Kidney (tissue), 22 donors: Measurements from ENCODE around the gene RETSAT. TPM values are rescaled to one million over a fixed set of nuclear protein-coding genes. Genes with fewer than 3 reads are reported as not detected.

Experiments
- DNase-seq, 5 donors: peaks; one replicate each; pipeline ENCODE4 v3.0.0-alpha.2; 2013 to 2020
- FAIRE-seq: peaks from 2 replicates; lab custom pipeline; 2012; peaks lifted over from hg19 to GRCh38; lab: Jason Lieb, UNC
- H3K27ac ChIP-seq, 2 donors: one replicate each; pipeline ENCODE4 v1.7.0; 2013; ENCODE audit warnings: low read depth in 2 of 2, low read length in 2 of 2, inconsistent platforms in 1 of 2
- H3K27me3 ChIP-seq: one replicate; pipeline ENCODE4 v1.7.1; 2013; ENCODE audit warnings: low read length, inconsistent platforms; ENCODE audit not compliant: control insufficient read depth, insufficient read depth
- H3K36me3 ChIP-seq, 3 donors: one replicate each; pipeline versions ENCODE4 v1.7.0 to v1.7.1; 2013; ENCODE audit warnings: low read length in 3 of 3, control low read depth in 1 of 3, inconsistent platforms in 1 of 3; ENCODE audit not compliant: insufficient read depth in 3 of 3, control insufficient read depth in 2 of 3
- H3K4me1 ChIP-seq, 3 donors: one replicate each; pipeline versions ENCODE4 v1.7.0 to v1.7.1; 2013; ENCODE audit warnings: low read length in 3 of 3, inconsistent platforms in 1 of 3, low read depth in 1 of 3; ENCODE audit not compliant: control insufficient read depth in 2 of 3, insufficient read depth in 2 of 3
- H3K4me3 ChIP-seq, 3 donors: one replicate each; pipeline versions ENCODE4 v1.7.0 to v1.8.1; 2013; ENCODE audit warnings: low read length in 3 of 3, control low read depth in 1 of 3, inconsistent platforms in 1 of 3
- H3K9ac ChIP-seq, 3 donors: one replicate each; pipeline versions ENCODE4 v1.7.0 to v1.7.1; 2013; ENCODE audit warnings: low read length in 3 of 3, control low read depth in 1 of 3, inconsistent platforms in 1 of 3
- H3K9me3 ChIP-seq, 3 donors: one replicate each; pipeline versions ENCODE4 v1.7.0 to v1.7.1; 2013; ENCODE audit warnings: low read length in 3 of 3, control low read depth in 1 of 3, inconsistent platforms in 1 of 3; ENCODE audit not compliant: control insufficient read depth in 2 of 3, insufficient read depth in 1 of 3
- CTCF ChIP-seq: IDR thresholded peaks from 3 replicates; pipeline ENCODE4 v1.5.1; 2012; ENCODE audit warnings: mild to moderate bottlenecking, moderate library complexity, borderline replicate concordance; ENCODE audit not compliant: insufficient read depth; ENCODE audit errors: extremely low read depth
- intact Hi-C: fragments of 100-400 bp; cut with DNase I; formaldehyde crosslinking; loops from one replicate; pipeline ENCODE4 v1.11.1; 2022
- long read RNA-seq, 10 donors: library from polyadenylated mRNA in 1 of 10; unstranded in 1 of 10; transcript quantifications; one replicate each; pipeline ENCODE4 v2.0.0 and lab custom pipeline, GENCODE V29; 2021 to 2026
- polyA plus RNA-seq: library from polyadenylated mRNA; stranded (reverse); fragments of 350-450 nt; fragmentation: Illumina TruSeq; extraction: RNeasy Lipid Tissue Mini Kit (QIAGEN cat#74804); gene quantifications from one replicate; pipeline ENCODE4 v1.2.3, GENCODE V29; 2014; ENCODE audit warnings: low read depth, low replicate concordance; ENCODE audit not compliant: insufficient read depth
- total RNA-seq: library from RNA; stranded (reverse); fragmentation: NEBNext Ultra II Directional; extraction: Animal tissue kit (Norgen Biotek cat#: 25700); gene quantifications from one replicate; pipeline ENCODE4 v1.2.1, GENCODE V29; 2021
- donor health status: control.
- donor health status: control.
- donor health status: control.
- donor health status: control.
- donor health status: control.
- donor health status: DM: yes; HTN: yes; CAD: no.
- donor health status: Normal renal cell carcinoma (clear cell type).

RETSAT gene
- 53.9 TPM for total RNA-seq
- polyA plus RNA-seq, result 42.9 TPM
- long read RNA-seq, donor 1, partial matches to known transcripts, result 0 of 3 reads
- long read RNA-seq, donor 1, other reads (novel, unspliced or antisense), result 0 of 3 reads
- long read RNA-seq, donor 2, result 0 reads
- long read RNA-seq, donor 3, partial matches to known transcripts, result 0 of 4 reads
- long read RNA-seq, donor 3, other reads (novel, unspliced or antisense), result 0 of 4 reads
- long read RNA-seq, donor 4, partial matches to known transcripts, result 0 of 1 reads
- long read RNA-seq, donor 4, other reads (novel, unspliced or antisense), result 0 of 1 reads
- long read RNA-seq, donor 5, result 0 reads
- long read RNA-seq, donor 6, result 0 reads
- long read RNA-seq, donor 7, transcript RETSAT-201 (11 exons, 3,100 nt), result major isoform, 6 of 18 reads
- long read RNA-seq, donor 7, partial matches to known transcripts, result 5 of 18 reads
- long read RNA-seq, donor 7, other reads (novel, unspliced or antisense), result 7 of 18 reads
- long read RNA-seq, donor 8, partial matches to known transcripts, result 0 of 3 reads
- long read RNA-seq, donor 8, other reads (novel, unspliced or antisense), result 0 of 3 reads
- long read RNA-seq, donor 9, partial matches to known transcripts, result 0 of 2 reads
- long read RNA-seq, donor 9, other reads (novel, unspliced or antisense), result 0 of 2 reads
- long read RNA-seq, donor 10, partial matches to known transcripts, result 0 of 2 reads
- long read RNA-seq, donor 10, other reads (novel, unspliced or antisense), result 0 of 2 reads

DNA sequence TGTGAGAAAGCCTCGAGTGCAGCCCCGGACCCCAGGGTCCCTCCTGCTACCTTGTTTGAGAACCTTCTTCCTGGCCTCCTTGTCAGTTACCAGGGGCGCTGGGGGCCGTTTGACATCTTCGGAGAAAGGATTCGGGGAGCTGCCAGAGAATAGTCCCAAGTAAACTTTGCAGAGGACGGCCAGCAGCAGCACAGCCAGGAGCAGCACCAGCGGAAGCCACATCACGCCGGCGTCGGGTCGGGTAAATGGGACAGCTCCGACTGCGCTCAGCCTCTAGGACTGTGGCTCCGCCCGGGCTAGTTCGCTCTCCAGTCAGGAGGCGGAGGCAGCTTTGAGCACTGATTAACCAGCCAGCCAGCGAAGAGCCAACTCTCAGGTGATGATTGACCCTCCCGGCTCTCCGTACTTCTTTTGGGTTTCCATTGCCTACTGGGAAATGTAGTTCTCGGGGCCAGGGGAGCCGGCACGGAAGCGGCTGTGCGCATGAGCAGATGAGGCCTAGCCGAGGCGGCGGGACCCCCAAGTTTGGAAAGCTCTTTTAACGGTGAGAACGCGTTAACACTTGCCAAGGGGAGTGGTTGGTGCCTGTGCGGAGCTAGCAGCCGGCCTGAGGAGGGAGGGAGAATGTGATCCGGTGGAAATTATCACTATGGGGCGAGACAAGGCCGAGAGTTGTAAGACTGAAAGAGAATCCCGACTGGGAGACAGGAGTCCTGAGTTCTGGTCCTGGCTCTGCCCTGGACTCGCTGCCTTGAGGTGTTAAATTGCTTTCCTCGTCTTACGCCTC, at the start of gene RETSAT, which contains the start of gene ELMOD3:
RETSAT (minus strand) TSS at position 243 of the 787 bp plus-strand sequence; CDS start at position 222, 21 bp downstream.
ELMOD3 (plus strand) TSS at position 484 of the 787 bp plus-strand sequence. CDS start 2,430 bp downstream, outside the sequence.
- no peaks in the 10 kb centered on the region for H3K27me3 ChIP-seq
- H3K9ac ChIP-seq, result peak within 1 kb of the TSS; percentile 84 to 97 (median 96)
- intact Hi-C loops, result no loop called here
- DNase-seq (peak; percentile 98 to 100 (median 98)), FAIRE-seq (peak; percentile 29)
- peak; percentile 6 for TF ChIP-seq CTCF
- peaks cover 0 to 14% (median 3%) of the 10 kb centered on the region in 3 donors for H3K4me1 ChIP-seq
- H3K36me3 ChIP-seq, result peaks cover 2 to 24% (median 10%) of the 10 kb centered on the region in 3 donors
- H3K9me3 ChIP-seq, result no peaks in the 10 kb centered on the region
- H3K4me3 ChIP-seq, result peak within 1 kb of the TSS; percentile 93 to 99 (median 98)
- peak within 1 kb of the TSS; percentile 72 to 77 for H3K27ac ChIP-seq

DNA sequence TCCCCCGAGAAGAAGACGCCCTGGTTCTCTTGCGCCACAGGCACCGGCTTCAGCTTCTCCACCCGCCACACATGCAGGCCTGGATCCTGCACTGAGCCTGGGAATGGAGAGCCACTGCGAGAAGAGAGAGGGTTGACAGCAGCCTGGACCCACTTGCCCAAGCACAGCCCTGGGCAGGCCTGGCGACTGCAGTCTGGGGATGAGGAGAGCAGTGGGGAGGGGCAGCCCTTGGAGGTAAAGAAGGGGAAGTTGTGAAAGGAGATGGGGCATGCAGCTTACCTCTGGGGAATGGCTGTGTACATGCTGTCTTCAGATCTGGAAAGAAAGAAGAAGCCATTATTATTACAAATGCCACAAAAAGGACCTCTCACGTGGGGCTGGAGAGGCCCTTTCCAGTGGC, 47.5 kb upstream of the RETSAT start:
- Histone ChIP-seq H3K4me1 (peaks cover 0 to 16% (median 11%) of the 10 kb centered on the region in 3 donors), H3K9me3 (no peaks in the 10 kb centered on the region), H3K27me3 (no peaks in the 10 kb centered on the region), H3K9ac (no peak overlapping the region), H3K4me3 (no peak overlapping the region), H3K27ac (no peak overlapping the region), H3K36me3 (peaks cover 0 to 4% (median 0%) of the 10 kb centered on the region in 3 donors)
- DNase-seq (no peak), FAIRE-seq (no peak)
- TF ChIP-seq CTCF, result no peak
- intact Hi-C loops, result no loop called here

GRCh38 chr2:85401464-85401805, 47.1 kb upstream of the RETSAT start:
- DNase-seq (no peak), FAIRE-seq (no peak)
- H3K27ac ChIP-seq, result no peak overlapping the region
- intact Hi-C loops, result no loop called here
- H3K9me3 ChIP-seq, result no peaks in the 10 kb centered on the region
- no peak overlapping the region for H3K4me3 ChIP-seq
- TF ChIP-seq CTCF, result no peak
- peaks cover 0 to 14% (median 12%) of the 10 kb centered on the region in 3 donors for H3K4me1 ChIP-seq
- no peak overlapping the region for H3K9ac ChIP-seq
- H3K36me3 ChIP-seq, result peaks cover 0 to 4% (median 0%) of the 10 kb centered on the region in 3 donors
- H3K27me3 ChIP-seq, result no peaks in the 10 kb centered on the region
